IPS-18a (cell line): ENCODE data around the gene B3GNT3.

ENCODE experiments used
- H3K27ac ChIP-seq: one replicate; pipeline ENCODE4 v1.5.1; 2013; ENCODE audit warnings: low read length
- H3K27me3 ChIP-seq: one replicate; pipeline ENCODE4 v1.6.1; 2013; ENCODE audit warnings: mild to moderate bottlenecking, low read length; ENCODE audit not compliant: control insufficient read depth, insufficient read depth
- H3K36me3 ChIP-seq: one replicate; pipeline ENCODE4 v1.6.1; 2013; ENCODE audit warnings: low read depth, low read length; ENCODE audit not compliant: control insufficient read depth
- H3K4me1 ChIP-seq: one replicate; pipeline ENCODE4 v1.6.1; 2013; ENCODE audit warnings: low read depth, low read length; ENCODE audit not compliant: control insufficient read depth
- H3K4me3 ChIP-seq: one replicate; pipeline ENCODE4 v1.5.1; 2013; ENCODE audit warnings: low read length
- H3K9ac ChIP-seq: one replicate; pipeline ENCODE4 v1.6.1; 2013; ENCODE audit warnings: mild to moderate bottlenecking, low read length, moderate library complexity
- H3K9me3 ChIP-seq: one replicate; pipeline ENCODE4 v1.6.1; 2013; ENCODE audit warnings: low read depth, low read length; ENCODE audit not compliant: control insufficient read depth

Gene B3GNT3

DNA sequence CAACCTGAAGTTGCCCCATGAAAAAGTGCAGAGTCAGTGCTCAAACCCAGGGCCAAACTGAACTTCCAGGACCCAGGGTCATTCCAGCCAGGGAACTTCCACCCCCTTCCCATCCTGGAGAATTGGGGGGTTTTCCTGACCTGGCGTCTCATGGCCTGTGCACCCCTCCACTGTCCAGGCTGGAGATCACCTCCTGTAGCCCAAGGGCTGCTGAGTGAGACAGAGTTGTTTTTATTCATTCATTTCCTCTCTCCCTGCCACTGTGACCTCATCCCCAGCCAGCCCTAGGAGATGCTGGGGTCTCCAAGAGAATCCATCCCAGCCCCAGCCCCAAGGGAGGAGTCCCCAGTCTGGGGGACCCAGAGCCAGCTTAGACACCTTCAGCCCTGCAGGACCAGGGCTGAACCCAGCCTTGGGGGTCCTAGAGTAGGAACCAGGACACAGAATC, 39.5 kb upstream of the B3GNT3 start:
- Histone ChIP-seq H3K36me3 (no peaks in the 10 kb centered on the region), H3K9ac (no peak overlapping the region), H3K27me3 (no peaks in the 10 kb centered on the region), H3K9me3 (no peaks in the 10 kb centered on the region), H3K27ac (peak overlapping the region; percentile 17), H3K4me3 (no peak overlapping the region), H3K4me1 (peaks cover 7% of the 10 kb centered on the region)

DNA sequence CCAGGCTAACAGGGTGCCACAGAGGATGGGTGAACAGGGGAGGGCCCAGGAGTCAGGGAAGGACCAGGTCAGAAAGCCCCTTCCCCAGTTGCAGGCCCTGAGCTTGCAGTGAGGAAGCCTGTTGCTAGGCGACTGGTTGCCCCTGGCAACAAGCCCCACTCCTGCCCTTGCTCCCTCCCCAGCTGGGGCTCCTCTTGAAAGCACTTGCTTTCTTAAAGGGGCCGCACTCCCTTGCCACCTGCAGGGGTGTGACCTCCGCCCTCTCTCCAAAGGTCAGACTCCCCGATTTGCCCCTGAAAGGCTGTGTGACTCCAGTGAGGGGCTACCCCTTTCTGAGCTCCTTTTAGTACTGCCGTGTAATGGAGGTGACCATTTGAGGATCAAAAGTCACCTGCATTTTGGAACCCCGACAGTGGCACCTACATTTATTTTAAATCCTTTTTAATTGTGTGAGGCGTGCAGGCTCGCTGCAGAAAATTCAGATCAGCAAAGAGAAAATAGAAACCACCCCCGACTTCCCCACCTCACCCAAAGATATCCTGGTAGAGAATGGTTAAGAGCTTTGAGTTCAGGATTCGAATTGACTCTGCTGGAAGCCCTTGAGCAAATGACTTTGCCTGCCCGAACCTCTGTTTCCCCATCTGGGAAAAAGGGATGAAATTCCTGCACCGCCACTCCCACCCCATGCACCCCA, 38.8 kb upstream of the B3GNT3 start:
- H3K4me3 ChIP-seq: no peak overlapping the region
- H3K27ac ChIP-seq: peak overlapping the region; percentile 17
- no peaks in the 10 kb centered on the region for H3K27me3 ChIP-seq
- no peak overlapping the region for H3K9ac ChIP-seq
- H3K36me3 ChIP-seq: no peaks in the 10 kb centered on the region
- H3K9me3 ChIP-seq: no peaks in the 10 kb centered on the region
- H3K4me1 ChIP-seq: peaks cover 7% of the 10 kb centered on the region

DNA sequence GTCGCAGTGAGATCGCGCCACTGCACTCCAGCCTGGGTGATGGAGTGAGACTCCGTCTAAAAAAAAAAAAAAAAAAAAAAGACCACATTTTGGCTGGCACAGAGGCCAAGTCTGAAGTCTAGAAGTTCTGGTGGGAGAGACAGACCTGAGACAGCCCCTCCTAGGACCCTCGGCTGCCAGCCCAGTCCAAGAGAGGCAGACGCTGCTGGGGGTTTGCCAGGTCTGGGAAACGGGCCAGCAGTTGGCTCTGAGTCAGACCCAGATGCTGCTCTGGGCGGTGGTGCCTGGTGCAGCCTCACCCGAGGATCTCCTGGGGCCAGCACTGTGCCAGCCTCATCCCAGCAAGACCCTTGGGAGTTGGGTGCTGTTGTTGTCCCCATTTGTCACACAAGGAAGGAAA, 37.8 kb upstream of the B3GNT3 start:
- Histone ChIP-seq H3K36me3 (no peaks in the 10 kb centered on the region), H3K4me3 (no peak overlapping the region), H3K27ac (no peak overlapping the region), H3K9me3 (no peaks in the 10 kb centered on the region), H3K9ac (no peak overlapping the region), H3K4me1 (peaks cover 7% of the 10 kb centered on the region), H3K27me3 (no peaks in the 10 kb centered on the region)

DNA sequence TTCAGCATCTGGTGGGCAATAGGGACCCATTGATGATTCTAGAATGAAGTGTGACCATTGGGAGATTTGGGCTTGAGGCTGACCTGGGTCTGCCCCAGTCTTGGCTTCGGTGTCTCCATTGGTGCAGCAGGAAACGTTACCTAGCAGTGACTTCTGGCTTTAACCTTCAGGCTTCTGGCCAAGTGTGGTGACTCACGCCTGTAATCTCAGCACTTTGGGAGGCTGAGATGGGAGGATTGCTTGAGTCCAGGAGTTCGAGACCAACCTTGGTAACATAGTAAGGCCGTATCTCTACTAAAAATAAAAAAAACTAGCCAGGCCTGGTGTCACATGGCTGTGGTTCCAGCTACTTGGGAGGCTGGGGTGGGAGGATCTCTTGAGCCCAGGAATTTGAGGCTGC, 36.4 kb upstream of the B3GNT3 start:
- Histone ChIP-seq H3K27me3 (no peaks in the 10 kb centered on the region), H3K4me1 (peaks cover 7% of the 10 kb centered on the region), H3K9me3 (no peaks in the 10 kb centered on the region), H3K27ac (no peak overlapping the region), H3K9ac (no peak overlapping the region), H3K4me3 (no peak overlapping the region), H3K36me3 (no peaks in the 10 kb centered on the region)

DNA sequence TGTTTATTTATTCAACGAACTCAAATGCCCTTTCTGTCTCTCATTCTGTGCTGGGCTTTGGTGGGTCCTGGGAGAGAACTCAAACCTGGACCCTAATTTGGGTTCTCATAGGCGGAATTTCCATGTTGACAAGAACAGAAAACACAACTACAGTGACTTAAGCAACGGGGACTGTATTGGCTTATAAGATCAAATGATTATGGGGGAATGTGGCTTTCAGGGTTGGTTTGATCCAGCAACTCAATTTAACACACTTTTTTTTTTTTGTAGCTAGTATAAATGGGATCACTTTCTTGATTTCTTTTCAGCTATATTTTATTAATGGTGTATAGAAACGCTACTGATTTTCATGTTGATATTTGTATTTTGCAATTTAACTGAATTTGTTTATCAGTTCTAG, 33.8 kb upstream of the B3GNT3 start:
- Histone ChIP-seq H3K27me3 (no peaks in the 10 kb centered on the region), H3K9ac (no peak overlapping the region), H3K4me3 (no peak overlapping the region), H3K36me3 (no peaks in the 10 kb centered on the region), H3K9me3 (no peaks in the 10 kb centered on the region), H3K4me1 (no peaks in the 10 kb centered on the region), H3K27ac (no peak overlapping the region)

DNA sequence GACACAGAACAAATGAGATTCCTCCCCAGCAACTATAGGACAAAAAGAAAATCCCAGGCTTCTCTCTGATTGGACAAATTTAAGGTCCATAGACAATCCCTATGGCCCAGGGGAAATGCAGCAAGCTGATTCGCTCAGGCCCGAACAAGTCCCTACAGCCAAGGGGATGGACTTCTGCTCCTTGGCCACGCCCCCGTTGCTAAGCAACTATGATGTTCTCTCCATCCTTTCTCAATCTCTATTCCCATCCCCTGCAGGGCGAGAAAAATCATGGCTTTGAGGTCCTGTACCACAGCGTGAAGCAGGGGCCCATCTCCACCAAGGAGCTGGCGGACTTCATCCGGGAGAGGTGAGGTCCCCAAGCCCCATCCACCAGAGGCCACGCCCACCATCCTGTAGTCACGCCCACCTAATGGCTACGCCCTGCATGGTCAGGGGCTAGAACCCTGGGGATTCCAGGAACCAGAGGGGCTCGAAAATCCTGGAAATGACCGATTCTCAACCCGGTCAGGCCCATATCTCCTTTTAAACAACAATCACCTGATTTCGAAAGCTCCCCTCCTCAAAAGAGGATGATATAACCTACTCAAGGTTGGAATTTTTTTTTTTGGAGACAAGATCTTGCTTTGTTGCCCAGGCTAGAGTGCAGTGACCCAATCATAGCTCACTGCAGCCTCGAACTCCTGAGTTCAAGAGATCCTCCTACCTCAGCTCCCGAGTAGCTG, 32.3 kb upstream of the B3GNT3 start:
- H3K4me1 ChIP-seq: no peaks in the 10 kb centered on the region
- H3K4me3 ChIP-seq: peak overlapping the region; percentile 21
- no peak overlapping the region for H3K27ac ChIP-seq
- H3K9ac ChIP-seq: peak overlapping the region; percentile 39
- H3K27me3 ChIP-seq: no peaks in the 10 kb centered on the region
- H3K9me3 ChIP-seq: no peaks in the 10 kb centered on the region
- no peaks in the 10 kb centered on the region for H3K36me3 ChIP-seq

DNA sequence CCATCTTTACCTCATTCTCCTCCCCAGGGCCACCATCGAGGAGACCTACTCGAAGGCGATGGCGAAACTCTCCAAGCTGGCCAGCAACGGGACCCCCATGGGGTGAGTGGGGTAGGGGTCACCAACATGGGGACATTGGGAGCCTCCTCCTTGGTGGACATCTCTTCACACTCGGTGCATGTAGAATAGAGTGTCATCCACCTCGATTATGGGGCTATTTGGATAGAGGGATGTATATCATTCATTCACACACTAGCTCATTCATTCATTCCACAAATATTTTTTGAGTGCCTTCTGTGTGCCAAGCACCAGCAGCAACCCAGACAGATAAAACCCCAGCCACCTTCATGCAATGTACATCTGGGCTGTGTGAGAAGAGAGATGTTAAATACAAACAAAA, 30.6 kb upstream of the B3GNT3 start:
- Histone ChIP-seq H3K27ac (no peak overlapping the region), H3K36me3 (no peaks in the 10 kb centered on the region), H3K4me3 (no peak overlapping the region)

DNA sequence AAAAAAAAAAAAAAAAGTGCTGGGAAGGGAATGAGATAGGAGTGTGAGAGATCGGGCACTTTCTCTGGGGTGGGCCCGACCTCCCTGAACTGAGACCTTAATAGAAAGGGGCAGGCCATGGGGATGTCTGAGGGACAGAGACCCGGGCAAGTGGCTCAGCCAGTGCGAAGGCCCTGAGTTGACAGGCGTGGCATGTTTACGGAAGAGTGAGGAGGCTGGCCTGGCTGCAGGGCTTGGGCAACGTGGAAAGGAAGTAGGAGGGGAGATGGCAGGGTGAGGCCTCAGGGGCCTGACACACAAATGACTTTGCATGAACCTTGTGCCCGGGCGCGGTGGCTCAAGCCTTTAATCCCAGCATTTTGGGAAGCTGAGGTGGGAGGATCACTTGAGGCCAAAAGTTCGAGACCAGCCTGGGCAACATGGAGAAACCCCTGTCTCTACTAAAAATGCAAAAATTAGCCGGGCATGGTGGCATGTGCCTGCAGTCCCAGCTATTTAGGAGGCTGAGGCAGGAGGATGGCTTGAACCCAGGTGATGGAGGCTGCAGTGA, 29.8 kb upstream of the B3GNT3 start:
- Histone ChIP-seq H3K4me3 (no peak overlapping the region), H3K4me1 (no peaks in the 10 kb centered on the region), H3K27ac (no peak overlapping the region), H3K36me3 (no peaks in the 10 kb centered on the region), H3K9ac (no peak overlapping the region), H3K27me3 (no peaks in the 10 kb centered on the region), H3K9me3 (no peaks in the 10 kb centered on the region)

More for the DNA sequence above, 30.6 kb upstream of the B3GNT3 start:
- H3K4me1 ChIP-seq: no peaks in the 10 kb centered on the region
- H3K9me3 ChIP-seq: no peaks in the 10 kb centered on the region
- no peak overlapping the region for H3K9ac ChIP-seq
- no peaks in the 10 kb centered on the region for H3K27me3 ChIP-seq

DNA sequence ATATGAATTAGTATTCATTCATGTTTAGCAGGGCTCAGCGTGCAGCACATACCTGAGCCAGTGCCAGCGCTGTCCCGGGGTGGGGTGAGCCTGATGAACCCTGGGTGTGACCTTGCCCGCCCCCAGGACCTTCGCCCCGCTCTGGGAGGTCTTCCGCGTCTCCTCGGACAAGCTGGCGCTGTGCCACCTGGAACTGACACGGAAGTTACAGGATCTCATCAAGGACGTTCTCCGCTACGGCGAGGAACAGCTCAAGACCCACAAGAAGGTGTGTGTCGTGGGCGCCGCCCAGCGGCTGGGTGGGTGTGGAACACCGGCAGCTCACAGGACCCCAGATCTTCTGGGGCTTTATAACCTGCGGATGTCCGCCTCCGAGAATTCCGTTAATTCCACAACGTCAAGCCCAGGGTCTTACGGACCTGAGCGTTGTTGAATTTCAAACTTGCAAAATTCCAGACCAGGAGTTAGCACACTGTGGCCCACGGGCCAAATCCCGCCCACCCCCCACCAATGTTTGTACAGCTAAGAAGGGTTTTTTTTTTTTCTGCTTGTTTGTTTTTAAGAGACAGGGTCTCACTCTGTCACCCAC, 28.3 kb upstream of the B3GNT3 start:
- no peak overlapping the region for H3K9ac ChIP-seq
- no peaks in the 10 kb centered on the region for H3K27me3 ChIP-seq
- no peak overlapping the region for H3K4me3 ChIP-seq
- H3K36me3 ChIP-seq: no peaks in the 10 kb centered on the region
- no peaks in the 10 kb centered on the region for H3K4me1 ChIP-seq
- no peak overlapping the region for H3K27ac ChIP-seq
- H3K9me3 ChIP-seq: no peaks in the 10 kb centered on the region

DNA sequence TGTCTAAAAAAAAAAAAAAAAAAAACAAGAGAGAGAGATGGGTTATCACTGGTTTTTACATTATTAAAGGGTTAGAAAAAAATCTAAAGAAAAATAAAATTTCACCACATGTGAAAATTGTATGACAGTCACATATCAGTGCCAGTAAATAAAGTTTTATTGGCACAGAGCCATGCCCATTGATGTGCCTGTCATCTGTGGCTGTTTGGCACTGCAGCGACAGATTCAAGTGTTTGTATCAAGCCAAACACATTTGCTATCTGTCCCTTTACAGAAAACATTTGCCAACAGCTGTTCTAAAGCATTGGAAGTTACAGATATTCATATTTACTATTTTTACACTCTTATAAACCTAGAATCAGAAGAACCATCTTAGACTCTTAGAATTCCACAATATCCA, 27.4 kb upstream of the B3GNT3 start:
- H3K27me3 ChIP-seq: no peaks in the 10 kb centered on the region
- H3K4me1 ChIP-seq: no peaks in the 10 kb centered on the region
- no peak overlapping the region for H3K4me3 ChIP-seq
- H3K36me3 ChIP-seq: no peaks in the 10 kb centered on the region
- H3K27ac ChIP-seq: no peak overlapping the region
- H3K9me3 ChIP-seq: no peaks in the 10 kb centered on the region
- H3K9ac ChIP-seq: no peak overlapping the region

DNA sequence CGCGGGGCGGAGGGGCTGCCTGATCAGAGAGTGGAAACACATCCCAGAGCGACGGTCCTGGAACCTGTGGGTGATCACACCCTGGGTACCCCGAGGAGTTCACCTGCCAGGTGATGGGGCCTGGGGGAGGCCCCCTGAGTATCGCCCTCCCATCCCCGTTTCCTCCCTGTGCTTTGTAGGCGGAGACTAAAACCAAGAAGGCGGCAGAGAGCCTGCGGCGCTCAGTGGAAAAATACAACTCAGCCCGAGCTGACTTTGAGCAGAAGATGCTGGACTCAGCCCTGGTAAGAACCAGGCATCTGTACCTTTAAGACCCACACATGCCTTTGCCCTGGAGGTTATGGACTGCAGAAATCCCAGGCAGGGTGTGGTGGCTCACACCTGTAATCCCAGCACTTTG, 24.3 kb upstream of the B3GNT3 start:
- Histone ChIP-seq H3K27ac (no peak overlapping the region), H3K36me3 (no peaks in the 10 kb centered on the region), H3K27me3 (no peaks in the 10 kb centered on the region), H3K9me3 (no peaks in the 10 kb centered on the region), H3K4me1 (no peaks in the 10 kb centered on the region), H3K9ac (no peak overlapping the region), H3K4me3 (no peak overlapping the region)
